ENCODE measurements around the gene YIPF5. TPM values are rescaled to one million over a fixed set of nuclear protein-coding genes. Genes with fewer than 3 reads are reported as not detected.

YIPF5 gene
- 75.8 and 103 TPM in 2 replicates for total RNA-seq

GRCh38 chr5:144170276-144171024 lies at the start of gene YIPF5, which contains the start of gene KCTD16:
YIPF5 (minus strand) TSS chr5:144170659; CDS start chr5:144169955, 704 bp downstream.
KCTD16 (plus strand) TSS chr5:144170873.

Other genes with a start within 250 kb of the YIPF5 start
- gene KCTD16, start 214 bp upstream of the YIPF5 start, total RNA-seq = 0.27 and 1.3 TPM in 2 replicates

All from endothelial cell of coronary artery (primary cell).